C1 segment of cervical spinal cord (tissue), 14 donors: ENCODE results near the gene ELOVL1.

ENCODE experiments used
- DNase-seq, 14 donors: peaks; one replicate each; lab custom pipeline; 2025; lab: John Stamatoyannopoulos, UW

Gene ELOVL1

DNA sequence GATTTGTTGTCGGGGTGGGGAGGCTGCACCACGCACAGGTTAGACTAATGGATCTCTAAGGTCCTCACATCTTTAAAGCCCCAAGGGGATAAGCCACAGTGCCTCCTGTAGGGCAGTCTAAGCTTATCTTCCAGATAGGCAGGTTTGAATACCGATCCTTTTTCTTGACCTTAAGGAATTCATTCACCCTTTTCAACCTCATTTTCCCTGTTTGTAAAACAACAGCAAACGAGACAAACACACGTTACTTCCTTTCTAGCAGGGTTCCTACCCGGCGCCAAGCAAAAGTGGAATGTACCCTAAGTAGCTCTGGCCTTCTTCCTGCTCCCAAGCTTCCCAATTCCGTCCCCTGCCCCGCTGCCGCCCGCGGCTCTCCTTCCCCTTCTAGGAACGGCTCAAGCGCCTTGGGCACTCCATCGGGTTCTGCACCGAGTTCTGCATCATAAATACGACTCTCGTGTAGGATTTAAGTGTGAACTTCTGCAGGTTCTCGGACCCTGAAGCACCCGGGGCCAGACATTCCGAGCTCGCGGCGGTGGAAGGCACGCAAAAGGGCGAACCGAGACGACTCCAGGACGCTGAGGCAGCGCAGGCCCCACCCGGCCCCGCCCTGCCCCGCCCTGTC, 9.6 kb downstream of the ELOVL1 start:
- DNase-seq, result peak in 1 of 14 donors; percentile 34

DNA sequence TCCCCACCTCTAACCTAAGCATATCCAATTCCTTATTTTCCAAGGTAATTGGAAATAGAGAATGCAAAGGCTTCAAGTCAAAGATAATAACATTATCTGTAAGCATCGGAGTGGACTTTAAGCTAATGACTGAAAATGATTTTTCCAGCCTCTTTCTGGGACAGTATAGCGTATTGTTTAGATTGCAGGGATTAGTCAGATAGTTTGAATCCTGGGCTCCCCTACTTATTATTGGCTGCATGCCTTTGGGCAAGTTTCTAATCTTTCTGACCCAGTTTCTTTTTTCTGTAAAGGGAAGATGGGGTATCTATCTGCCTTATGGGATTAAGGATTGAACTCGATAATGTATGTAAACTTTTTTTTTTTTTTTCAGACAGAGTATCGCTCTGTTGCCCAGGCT, 10.6 kb downstream of the ELOVL1 start:
- DNase-seq, result no peak

DNA sequence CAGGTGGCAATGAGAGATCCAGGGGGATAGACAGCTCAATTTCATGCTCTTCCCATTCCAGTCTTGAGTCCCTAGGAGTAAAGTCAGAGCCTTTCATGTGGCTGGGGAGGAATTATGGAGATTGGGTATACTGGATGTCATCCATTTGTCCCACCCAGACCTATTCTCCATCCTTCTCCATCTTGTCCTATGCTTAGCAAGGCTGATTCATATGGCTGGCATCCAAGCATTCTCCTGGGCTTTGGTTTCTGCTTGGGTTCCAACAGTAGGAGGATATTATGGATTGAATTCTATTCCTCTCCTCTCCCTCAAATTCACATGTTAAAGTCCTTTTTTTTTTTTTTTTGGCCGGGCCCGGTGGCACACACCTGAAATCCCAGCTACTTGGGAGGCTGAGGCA, 12.9 kb downstream of the ELOVL1 start:
- no peak for DNase-seq

DNA sequence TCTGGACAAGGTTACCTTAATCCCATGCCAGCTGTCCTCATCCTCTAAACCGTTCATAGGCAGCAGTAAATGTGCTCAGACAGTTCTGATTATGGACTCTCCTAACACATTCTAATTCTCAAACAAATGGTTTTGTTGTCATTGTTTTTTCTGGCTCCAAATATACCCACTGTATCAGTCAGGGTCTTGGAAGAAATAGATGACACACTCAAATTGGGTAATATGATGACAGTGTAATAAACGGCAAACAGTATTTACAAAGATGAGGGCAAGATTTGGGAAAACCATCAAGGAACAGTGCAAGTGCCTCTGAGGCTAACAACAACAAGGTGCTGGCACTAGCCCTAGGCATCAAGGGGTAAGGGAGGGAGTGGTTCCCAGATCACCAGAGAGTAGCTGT, 13.3 kb downstream of the ELOVL1 start:
- no peak for DNase-seq

DNA sequence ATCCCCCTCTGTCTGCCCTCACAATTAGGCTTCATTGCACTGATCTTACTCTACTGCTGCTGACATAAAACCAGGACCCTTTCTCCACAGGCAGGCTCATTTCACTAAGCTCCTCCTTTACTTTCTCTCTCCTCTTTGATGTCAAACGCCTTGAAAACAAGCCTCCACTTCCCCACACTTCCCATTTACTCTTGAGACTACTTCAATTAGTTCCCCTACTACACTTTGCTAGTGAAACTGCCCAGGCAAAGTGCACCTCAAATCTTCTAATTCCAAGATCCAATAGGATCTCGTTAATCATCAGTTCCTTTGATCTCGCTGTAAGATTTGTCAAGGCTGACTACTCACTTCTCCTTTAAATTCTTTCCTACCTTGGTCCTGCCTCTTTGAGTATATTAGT, 14.9 kb downstream of the ELOVL1 start:
- no peak for DNase-seq

DNA sequence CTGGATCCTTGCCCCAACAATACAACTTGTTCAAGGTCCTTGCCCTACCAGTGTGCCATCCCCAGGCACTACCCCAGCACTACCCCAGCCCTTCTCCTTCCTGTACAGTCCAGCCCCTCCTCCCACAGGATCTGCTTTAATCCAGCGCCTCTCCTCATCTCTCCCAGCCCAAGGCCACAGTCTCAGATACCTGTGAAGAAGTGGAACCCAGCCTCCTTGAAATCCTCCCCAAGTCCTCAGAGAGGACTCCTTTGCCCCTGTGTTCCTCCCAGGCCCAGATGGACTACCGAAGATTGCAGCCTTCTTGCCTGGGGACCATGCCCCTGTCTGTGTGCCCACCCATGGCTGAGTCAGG, 15.5 kb downstream of the ELOVL1 start:
- no peak for DNase-seq

DNA sequence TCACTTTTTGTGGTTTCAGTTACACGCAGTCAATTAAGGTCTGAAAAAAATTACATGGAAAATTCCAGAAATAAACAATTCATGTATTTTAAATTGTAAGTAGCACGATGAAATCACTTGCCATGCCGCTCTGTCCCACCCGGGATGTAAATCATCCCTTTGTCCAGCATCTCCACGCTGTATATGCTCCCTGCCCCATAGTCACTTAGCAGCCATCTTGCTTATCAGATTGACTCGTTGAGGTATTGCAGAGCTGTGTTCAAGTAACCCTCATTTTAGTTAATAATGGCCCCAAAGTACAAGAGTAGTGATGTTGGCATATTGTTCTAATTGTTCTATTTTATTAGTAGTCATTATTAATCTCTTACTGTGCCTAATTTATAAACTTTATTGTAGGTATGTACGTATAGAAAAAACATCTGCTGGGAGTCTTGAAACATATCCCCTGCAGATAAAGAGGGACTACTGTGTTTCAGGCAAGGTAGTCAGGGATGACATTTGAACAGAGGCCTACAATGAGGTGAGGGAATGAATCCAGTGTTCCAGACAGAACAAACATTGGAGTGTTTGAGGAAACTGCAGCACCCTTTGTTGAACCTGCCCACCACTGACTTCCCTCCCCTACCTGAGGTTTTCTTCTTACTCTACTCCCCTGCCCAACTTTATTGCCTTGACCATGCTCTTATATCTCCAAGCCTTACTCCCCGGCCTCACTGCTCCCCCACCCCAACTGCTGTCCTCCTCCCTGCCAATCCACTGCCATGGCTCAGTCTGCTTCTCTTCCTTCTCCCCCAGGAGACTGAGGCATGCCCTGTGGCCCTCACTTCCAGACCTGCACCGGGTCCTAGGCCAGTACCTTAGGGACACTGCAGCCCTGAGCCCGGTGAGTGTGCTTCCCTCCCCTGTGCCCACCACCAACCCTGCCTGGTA, 16.1 kb downstream of the ELOVL1 start:
- DNase-seq, result no peak

DNA sequence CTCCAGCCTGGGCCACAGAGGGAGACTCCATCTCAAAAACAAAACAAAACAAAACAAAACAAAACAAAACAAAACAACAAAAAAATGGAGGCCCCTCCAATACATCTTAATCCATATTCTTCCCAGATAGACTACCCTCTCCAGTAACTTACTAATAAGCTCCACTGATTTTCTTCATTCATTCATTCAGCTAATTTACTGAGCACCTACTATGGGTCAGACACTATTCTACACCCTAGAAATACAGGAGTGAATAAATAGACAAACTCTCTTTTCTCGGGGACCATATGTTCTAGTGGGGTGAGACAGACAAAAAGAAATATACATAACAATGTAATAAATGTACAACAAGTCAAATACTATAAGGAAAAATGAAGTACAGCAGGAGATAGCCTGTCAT, 16.8 kb downstream of the ELOVL1 start:
- no peak for DNase-seq

DNA sequence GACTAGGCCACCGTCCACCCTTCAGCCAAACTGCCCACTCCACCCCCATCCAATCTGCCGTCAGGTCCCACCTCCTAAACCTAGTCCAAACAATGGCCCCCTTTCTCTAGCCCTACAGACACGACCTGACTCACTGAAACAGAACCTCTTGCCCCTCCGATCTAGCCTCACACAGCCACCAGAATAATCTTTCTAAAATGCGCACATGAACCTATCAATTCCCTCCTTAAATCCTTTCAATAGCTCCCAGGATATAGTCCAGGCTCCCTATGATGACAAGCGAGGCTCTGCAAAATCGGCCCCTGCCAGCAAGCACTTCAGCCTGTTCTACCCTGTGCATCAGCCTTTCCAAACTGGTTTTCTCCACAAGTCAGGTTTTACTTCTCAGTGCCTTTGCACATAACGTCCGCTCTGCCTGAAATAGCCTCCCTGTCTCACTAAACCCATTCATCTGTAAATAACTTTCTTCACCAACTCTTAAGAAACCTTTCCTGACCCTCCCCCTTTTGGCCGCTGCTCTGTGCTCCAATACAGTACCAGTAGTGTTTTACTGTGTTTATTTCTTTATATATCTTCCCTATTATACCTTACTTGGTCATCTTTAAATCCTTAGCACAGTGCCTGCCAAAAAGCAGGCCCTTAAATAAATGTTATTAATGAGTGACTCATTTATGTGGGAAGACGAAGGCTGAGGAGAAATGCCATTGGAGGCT, 18.1 kb downstream of the ELOVL1 start:
- DNase-seq, result peak in 3 of 14 donors; percentile 32 to 44 (median 41)

DNA sequence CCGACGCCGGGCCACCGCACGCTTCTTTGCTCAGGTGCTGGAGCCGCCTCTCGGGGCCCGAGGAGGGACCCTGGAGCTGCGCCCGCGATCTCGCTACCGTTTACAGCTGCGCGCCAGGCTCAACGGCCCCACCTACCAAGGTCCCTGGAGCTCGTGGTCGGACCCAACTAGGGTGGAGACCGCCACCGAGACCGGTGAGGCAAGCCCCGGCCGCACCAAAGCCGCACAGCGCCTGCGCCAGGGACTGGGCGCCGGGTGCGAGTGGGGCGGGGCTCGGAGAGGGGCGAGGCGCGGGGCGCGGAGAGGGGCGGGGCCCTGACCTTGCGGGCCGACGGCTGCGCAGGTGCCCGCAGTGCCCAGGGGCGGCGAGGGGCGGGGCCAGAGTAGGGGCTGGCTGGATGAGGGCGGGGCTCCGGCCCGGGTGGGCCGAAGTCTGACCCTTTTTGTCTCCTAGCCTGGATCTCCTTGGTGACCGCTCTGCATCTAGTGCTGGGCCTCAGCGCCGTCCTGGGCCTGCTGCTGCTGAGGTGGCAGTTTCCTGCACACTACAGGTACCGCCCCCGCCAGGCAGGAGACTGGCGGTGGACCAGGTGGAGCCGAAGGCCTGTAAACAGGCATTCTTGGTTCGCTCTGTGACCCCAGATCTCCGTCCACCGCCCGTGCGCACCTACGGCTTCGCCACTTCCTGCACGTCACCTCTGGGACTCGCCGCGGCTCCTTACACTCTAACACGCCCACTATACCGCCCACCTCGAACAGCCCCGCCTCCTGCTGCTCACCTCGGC, 18.8 kb downstream of the ELOVL1 start:
- peak in 11 of 14 donors; percentile 18 to 86 (median 47) for DNase-seq

DNA sequence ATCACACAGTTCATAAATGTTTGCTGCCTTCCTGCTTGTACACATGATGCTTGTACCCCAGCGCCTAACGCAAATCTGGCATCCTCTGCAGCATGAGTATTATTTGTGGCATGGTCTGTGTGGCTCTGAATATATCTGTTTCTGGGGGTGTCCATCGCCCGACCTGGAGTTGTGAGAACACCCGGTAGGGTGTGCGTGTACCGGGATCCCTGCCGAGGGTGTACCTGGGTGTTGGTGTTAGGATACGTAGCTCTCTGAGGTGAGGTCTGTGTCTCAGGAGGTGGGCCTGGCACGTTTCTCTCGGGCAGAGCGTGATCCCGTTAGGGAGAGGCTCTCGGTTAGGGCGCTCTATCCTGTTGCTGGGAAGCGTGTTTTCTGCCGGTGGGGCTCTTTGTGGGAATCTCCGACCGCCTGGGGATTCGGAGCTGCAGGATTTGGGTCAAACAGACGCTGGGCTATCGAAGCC, 19.4 kb downstream of the ELOVL1 start:
- peak in 3 of 14 donors; percentile 50 to 79 (median 60) for DNase-seq

DNA sequence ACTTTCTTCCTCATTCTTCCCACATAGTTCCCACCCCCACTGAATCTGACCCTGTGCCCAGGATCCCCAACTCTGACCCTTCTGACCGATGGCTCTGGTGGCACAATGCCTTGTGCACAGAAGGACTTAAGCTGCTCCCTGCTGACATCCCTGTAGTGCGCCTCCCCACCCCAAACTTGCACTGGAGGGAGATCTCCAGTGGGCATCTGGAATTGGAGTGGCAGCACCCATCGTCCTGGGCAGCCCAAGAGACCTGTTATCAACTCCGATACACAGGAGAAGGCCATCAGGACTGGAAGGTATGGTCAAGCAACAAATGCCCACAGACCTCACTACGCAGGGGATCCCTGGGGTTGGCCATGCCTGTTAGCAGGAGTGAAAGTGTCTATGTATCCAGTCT, 21.2 kb downstream of the ELOVL1 start:
- no peak for DNase-seq

DNA sequence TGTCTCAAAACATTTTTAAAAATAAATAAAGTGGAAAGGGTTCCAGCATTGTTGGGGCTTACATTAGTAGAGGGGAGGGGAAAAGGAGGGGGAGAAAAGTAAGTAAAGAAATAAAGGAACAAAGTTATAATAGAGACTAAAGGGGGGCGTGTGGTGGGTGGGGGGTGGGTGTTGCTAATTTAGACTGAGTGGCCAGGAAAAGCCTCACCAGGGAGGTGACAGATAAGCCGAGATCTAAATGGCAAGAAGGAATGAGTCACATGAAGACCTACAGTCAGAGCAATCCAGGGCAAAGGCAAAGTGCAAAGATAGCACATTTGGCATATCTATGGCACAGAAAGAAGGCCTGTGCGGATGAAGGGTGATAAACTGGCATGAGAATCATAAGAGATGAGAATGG, 22.7 kb downstream of the ELOVL1 start:
- DNase-seq, result no peak

DNA sequence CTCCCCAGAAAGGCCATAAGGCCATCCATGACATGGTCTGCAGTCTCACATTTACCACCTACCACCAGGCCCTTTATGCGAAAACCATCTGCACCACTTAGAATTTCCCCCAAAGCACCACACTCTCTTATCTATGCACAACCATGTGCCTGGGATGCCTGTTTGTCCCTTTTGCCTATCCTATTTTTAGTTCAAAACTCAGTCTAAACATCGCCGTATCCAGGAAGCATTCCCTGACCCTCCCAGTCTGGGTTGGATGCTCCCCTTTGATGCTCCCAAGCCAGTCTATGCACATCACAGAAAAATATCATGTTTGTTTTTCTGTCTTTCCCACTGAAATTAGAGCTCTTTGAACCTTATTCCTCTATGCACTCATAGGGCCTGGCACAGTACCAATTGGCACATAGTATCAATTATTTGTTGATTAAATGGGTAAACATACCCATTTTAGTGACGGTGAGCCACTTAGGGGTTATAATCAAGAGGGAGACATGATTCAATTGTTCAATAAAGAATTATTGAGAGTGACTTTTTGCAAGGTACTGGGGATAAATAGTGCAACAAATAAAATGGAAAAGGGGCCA, 23.5 kb downstream of the ELOVL1 start:
- no peak for DNase-seq

DNA sequence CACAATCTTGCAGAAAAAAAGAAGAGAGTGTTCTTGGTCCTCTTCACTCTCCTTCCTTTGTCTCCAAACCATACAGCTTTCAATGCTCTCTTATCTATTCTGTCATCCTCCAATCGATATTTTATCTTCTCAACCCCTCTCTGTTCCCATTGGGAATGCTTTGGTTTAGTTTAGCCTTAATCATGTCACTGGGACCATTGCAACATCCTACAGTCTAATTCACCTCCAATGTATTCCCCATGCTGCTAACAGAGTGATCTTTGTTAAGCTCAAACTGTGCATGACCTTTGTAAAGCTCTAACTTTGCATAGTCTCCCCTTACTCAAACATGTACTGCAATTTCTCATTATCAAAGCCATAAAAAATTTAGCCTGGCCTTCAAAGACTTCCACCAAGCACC, 27.3 kb downstream of the ELOVL1 start:
- no peak for DNase-seq

DNA sequence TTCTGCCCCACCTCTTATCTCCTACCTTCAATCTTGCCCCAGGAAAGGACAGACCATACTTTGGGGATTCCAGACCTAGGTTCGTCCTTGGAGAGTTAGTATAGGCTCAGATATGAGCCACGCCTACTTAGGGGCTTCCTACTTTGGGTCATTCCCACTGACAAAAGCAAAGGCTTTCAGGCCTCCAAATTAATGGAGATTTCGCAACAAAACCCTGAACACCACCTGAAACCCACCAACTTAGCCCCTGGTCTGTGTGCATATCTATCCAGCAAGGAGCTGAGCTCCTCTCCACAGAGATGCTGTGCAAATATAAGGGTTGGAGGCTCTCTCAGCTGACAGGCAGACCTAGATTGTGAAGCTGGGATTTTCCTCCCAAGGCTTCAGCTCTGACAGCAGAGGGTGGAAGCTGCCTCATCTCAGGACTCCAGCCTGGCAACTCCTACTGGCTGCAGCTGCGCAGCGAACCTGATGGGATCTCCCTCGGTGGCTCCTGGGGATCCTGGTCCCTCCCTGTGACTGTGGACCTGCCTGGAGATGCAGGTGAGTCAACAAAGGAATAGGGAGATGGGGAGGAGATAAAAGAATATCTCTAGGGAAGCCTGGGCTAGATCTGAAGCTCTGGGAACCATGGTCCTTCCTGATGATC, 28.1 kb downstream of the ELOVL1 start:
- no peak for DNase-seq

DNA sequence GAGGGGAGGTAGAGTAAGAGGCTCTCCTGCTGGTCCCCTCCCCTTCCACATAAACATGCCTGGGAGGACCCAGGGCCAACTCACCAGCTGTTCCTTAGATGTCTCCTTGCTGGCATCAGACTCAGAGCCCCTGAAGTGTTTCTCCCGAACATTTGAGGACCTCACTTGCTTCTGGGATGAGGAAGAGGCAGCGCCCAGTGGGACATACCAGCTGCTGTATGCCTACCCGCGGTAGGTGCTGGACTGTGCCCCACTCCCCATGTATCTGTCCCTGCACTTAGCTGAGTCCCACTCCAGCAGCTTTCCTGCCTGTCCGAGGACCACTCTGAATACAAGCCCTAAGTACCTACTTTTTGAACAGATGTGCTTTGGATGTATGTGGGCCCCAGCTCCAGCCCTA, 29.8 kb downstream of the ELOVL1 start:
- no peak for DNase-seq

DNA sequence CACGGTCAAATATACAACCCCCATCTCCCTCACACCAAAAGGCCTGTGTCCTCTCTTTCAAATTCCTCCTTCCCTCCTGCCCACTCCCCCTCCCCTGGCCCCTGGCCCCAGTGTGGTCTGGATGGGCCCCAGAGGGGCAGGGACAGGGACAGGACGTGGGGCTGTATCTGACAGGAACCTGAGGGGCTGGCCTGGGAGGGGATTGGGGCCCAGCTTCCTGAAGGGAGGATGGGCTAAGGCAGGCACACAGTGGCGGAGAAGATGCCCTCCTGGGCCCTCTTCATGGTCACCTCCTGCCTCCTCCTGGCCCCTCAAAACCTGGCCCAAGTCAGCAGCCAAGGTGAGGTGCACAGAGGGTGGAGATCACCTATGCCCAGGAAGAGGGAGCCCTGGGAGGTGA, 30.2 kb downstream of the ELOVL1 start, which contains the start of gene MPL:
MPL (plus strand) TSS at position 231 of the 400 bp plus-strand sequence; CDS start at position 262, 31 bp downstream.
- no peak for DNase-seq

DNA sequence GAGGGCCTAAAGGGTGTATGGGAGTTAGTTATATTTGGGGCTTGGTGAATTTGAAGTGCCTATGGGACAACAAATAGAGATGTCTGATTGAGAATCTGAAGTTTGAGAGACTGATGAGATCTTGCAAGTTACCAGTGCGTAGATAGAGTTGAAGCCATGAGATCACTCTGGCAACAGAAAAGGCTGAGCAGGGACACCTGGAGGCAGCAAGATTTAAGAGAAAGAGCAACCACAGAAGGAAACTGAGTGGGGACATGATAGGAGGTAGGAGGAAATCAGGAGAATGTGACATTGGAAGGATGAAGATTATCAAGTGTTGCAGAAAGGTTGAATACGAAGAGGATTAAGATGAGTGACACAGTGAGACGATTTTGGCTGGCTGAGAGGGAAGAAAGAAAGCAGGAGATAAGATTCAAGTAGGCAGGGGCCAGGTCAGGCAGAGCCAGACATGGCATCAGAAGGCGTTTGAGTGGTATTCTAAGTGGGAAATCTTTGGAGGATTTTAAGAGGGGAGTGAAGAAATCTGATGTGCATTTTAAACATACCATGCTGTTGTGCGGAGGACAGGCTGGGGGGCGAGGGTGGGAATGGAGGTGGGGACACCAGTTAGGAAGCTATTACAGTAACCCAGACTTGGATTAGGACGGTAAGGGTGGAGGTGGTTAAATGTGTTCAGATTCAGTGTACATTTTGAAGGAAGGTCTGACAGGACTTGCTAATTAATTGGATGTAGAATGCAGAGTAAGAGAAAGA, 33.2 kb downstream of the ELOVL1 start:
- no peak for DNase-seq

DNA sequence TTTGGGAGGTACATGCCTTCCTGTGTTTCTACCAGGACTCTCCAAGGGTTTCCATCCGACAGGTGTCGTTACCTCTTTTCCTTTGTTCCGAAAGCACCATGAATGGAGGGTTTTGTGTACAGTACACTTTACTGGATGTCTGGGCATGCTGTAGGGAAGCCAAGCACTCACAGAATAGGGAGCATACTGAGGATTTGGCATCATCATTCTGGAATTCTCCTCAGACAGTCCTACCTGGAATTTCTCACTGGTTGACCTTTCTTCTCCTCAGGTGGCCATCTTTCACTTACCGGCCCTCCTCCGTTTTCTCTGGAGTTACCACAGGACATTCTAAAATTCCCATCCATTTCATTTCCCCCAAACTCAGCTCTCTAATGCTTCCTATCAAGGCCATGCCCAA, 36.1 kb downstream of the ELOVL1 start:
- no peak for DNase-seq
